H1 (cell line): ENCODE results near the gene FBN1. TPM values are rescaled to one million over a fixed set of nuclear protein-coding genes. Genes with fewer than 3 reads are reported as not detected.

Source experiments
- RNF2 ChIP-seq: fragments of 200-900, 300-1000 bp; sonication (generic); IDR thresholded peaks from 2 replicates; pipeline ENCODE4 v1.7.1; 2016; ENCODE audit warnings: borderline replicate concordance, low read depth, mild to moderate bottlenecking, antibody characterized with exemption, low read length; ENCODE audit not compliant: poor library complexity, severe bottlenecking; ENCODE audit errors: missing control alignments
- TAF1 ChIP-seq: IDR thresholded peaks from 2 replicates; pipeline ENCODE4 v1.6.1; 2011; ENCODE audit warnings: mild to moderate bottlenecking, low read depth, low read length
- TAF7 ChIP-seq: optimal IDR thresholded peaks from 2 replicates; pipeline ENCODE3; 2011; ENCODE audit warnings: low read depth, mild to moderate bottlenecking, inconsistent platforms, low read length, moderate library complexity, borderline replicate concordance
- polyA plus RNA-seq, 7 experiments: library from polyadenylated mRNA; depleted of rRNA in 3 of 7; stranded (reverse) in 5 of 7; unstranded in 2 of 7; fragments of >200 nt in 5 of 7; fragments of 200-250 nt in 2 of 7; gene quantifications; 1 replicate in 5 of 7; 2 replicates in 1 of 7; 4 replicates in 1 of 7; pipeline versions ENCODE4 v1.2.1 to v1.2.3, GENCODE V29; 2011 to 2013; ENCODE audit warnings: missing spikeins in 2 of 7, mixed read lengths in 2 of 7
- total RNA-seq: library from RNA; stranded (reverse); fragmentation: NEBNext Ultra II Directional; extraction: Animal tissue kit (Norgen Biotek cat#: 25700); gene quantifications from 2 replicates; pipeline ENCODE4 v1.2.1, GENCODE V29; 2021

The FBN1 gene
- total and polyA plus RNA-seq, 2 of the 8 experiments (the other 6 are each of a cell fraction or from before 2014, with no cell fraction given), result 3.0 to 4.0 TPM

GRCh38 chr15:48683991-48684765, 38.7 kb upstream of the FBN1 start (continued):
- TF ChIP-seq TAF1 (no peak), TAF7 (no peak), RNF2 (no peak)
